LNCaP clone FGC (cell line): ENCODE measurements around the gene PPP1R7.

Experiments used
- DNase-seq: peaks from one replicate; pipeline ENCODE4 v3.0.0-alpha.2; 2011; ENCODE audit warnings: low read depth
- H3K4me3 ChIP-seq: 2 replicates; pipeline ENCODE4 v1.5.1; 2011; ENCODE audit warnings: mild to moderate bottlenecking, low read depth, low read length, control low read depth
- CTCF ChIP-seq: IDR thresholded peaks from 2 replicates; pipeline ENCODE4 v1.5.1; 2012; ENCODE audit warnings: mild to moderate bottlenecking; ENCODE audit not compliant: control insufficient read depth, insufficient read depth; ENCODE audit errors: extremely low read depth

Gene PPP1R7

GRCh38 chr2:241161646-241162281 lies 11.5 kb downstream of the PPP1R7 start:
- TF ChIP-seq CTCF: no peak
- no peak for DNase-seq
- H3K4me3 ChIP-seq: no peak overlapping the region

GRCh38 chr2:241163601-241164118 lies 13.4 kb downstream of the PPP1R7 start:
- H3K4me3 ChIP-seq: no peak overlapping the region
- DNase-seq: no peak
- TF ChIP-seq CTCF: no peak

GRCh38 chr2:241168366-241168765 lies 18.1 kb downstream of the PPP1R7 start:
- no peak for TF ChIP-seq CTCF
- H3K4me3 ChIP-seq: no peak overlapping the region
- DNase-seq: no peak

- H3K4me3 ChIP-seq: no peak overlapping the region
- no peak for DNase-seq
- no peak for TF ChIP-seq CTCF
Observed at GRCh38 chr2:241173557-241173956, 23.3 kb downstream of the PPP1R7 start.

- TF ChIP-seq CTCF: no peak
- no peak overlapping the region for H3K4me3 ChIP-seq
- DNase-seq: no peak
Observed at GRCh38 chr2:241177526-241178334, 27.5 kb downstream of the PPP1R7 start.

GRCh38 chr2:241178961-241179360 lies 28.7 kb downstream of the PPP1R7 start:
- no peak for TF ChIP-seq CTCF
- no peak for DNase-seq
- no peak overlapping the region for H3K4me3 ChIP-seq
